Endothelial cell (in vitro differentiated cells): ENCODE results near the gene HOXB2. TPM values are rescaled to one million over a fixed set of nuclear protein-coding genes. Genes with fewer than 3 reads are reported as not detected.
A peak's percentile ranks its signal among the peaks of the same experiment; 100 is the strongest.

Source experiments
- DNase-seq: peaks from one replicate; pipeline ENCODE4 v3.0.0; 2021; ENCODE audit warnings: low spot score
- H3K27ac Mint-ChIP-seq: one replicate; pipeline ENCODE4 v1.8.0; 2021; ENCODE audit warnings: mixed read lengths, inconsistent platforms; ENCODE audit not compliant: unreplicated experiment
- H3K27me3 Mint-ChIP-seq: one replicate; pipeline ENCODE4 v1.8.0; 2021; ENCODE audit warnings: mild to moderate bottlenecking, moderate library complexity, mixed read lengths, inconsistent platforms; ENCODE audit not compliant: unreplicated experiment
- H3K36me3 Mint-ChIP-seq: one replicate; pipeline ENCODE4 v1.8.0; 2021; ENCODE audit warnings: mild to moderate bottlenecking, low read depth, mixed read lengths, inconsistent platforms; ENCODE audit not compliant: unreplicated experiment
- H3K4me1 Mint-ChIP-seq: one replicate; pipeline ENCODE4 v1.8.0; 2021; ENCODE audit warnings: mild to moderate bottlenecking, mixed read lengths, inconsistent platforms; ENCODE audit not compliant: unreplicated experiment
- H3K4me3 Mint-ChIP-seq: one replicate; pipeline ENCODE4 v1.8.0; 2021; ENCODE audit warnings: mild to moderate bottlenecking, mixed read lengths, inconsistent platforms; ENCODE audit not compliant: unreplicated experiment
- H3K9me3 Mint-ChIP-seq: one replicate; pipeline ENCODE4 v1.8.0; 2021; ENCODE audit warnings: mixed read lengths, inconsistent platforms; ENCODE audit not compliant: unreplicated experiment
- CTCF ChIP-seq: fragments of 200-600 bp; sonication (generic); IDR thresholded peaks from one replicate; pipeline ENCODE4 v1.5.0; 2021; ENCODE audit warnings: antibody characterized with exemption; ENCODE audit not compliant: unreplicated experiment
- total RNA-seq: library from RNA; stranded (reverse); fragmentation: NEBNext Ultra II Directional; extraction: Animal tissue kit (Norgen Biotek cat#: 25700); gene quantifications from one replicate; pipeline ENCODE4 v1.2.1, GENCODE V29; 2021; ENCODE audit not compliant: unreplicated experiment

Gene HOXB2
- total RNA-seq, 1 donor from 2014 or later, result 5.6 TPM

- no peak overlapping the region for H3K27ac Mint-ChIP-seq
- H3K9me3 Mint-ChIP-seq, result no peaks in the 10 kb centered on the region
- DNase-seq, result no peak
- TF ChIP-seq CTCF, result no peak
- H3K4me1 Mint-ChIP-seq, result peaks cover 65% of the 10 kb centered on the region
- peaks cover 44% of the 10 kb centered on the region for H3K27me3 Mint-ChIP-seq
- H3K36me3 Mint-ChIP-seq, result no peaks in the 10 kb centered on the region
- peak overlapping the region; percentile 56 for H3K4me3 Mint-ChIP-seq
Measured at GRCh38 chr17:48591255-48592056, 46.5 kb upstream of the HOXB2 start.

- H3K9me3 Mint-ChIP-seq, result no peaks in the 10 kb centered on the region
- peaks cover 46% of the 10 kb centered on the region for H3K27me3 Mint-ChIP-seq
- no peak overlapping the region for H3K4me3 Mint-ChIP-seq
Measured at GRCh38 chr17:48590607-48591161, 45.8 kb upstream of the HOXB2 start.

GRCh38 chr17:48589831-48590606, 45.1 kb upstream of the HOXB2 start, which contains the start of gene HOXB3:
Gene HOXB3, minus strand, starts transcription at chr17:48590241. Its CDS starts 37,767 bp downstream, at chr17:48552474.
- no peaks in the 10 kb centered on the region for H3K36me3 Mint-ChIP-seq
- no peaks in the 10 kb centered on the region for H3K9me3 Mint-ChIP-seq
- H3K4me1 Mint-ChIP-seq, result peaks cover 65% of the 10 kb centered on the region
- TF ChIP-seq CTCF, result no peak
- H3K4me3 Mint-ChIP-seq, result peak within 1 kb of the TSS; percentile 71
- H3K27ac Mint-ChIP-seq, result no peak within 1 kb of the TSS
- no peak for DNase-seq
- peaks cover 45% of the 10 kb centered on the region for H3K27me3 Mint-ChIP-seq

More at GRCh38 chr17:48590607-48591161, 45.8 kb upstream of the HOXB2 start:
- H3K36me3 Mint-ChIP-seq, result no peaks in the 10 kb centered on the region
- DNase-seq, result no peak
- TF ChIP-seq CTCF, result no peak
- H3K27ac Mint-ChIP-seq, result no peak overlapping the region
- peaks cover 67% of the 10 kb centered on the region for H3K4me1 Mint-ChIP-seq

GRCh38 chr17:48589060-48589830, 44.3 kb upstream of the HOXB2 start:
- no peak for DNase-seq
- H3K36me3 Mint-ChIP-seq, result no peaks in the 10 kb centered on the region
- H3K9me3 Mint-ChIP-seq, result no peaks in the 10 kb centered on the region
- H3K27me3 Mint-ChIP-seq, result peaks cover 51% of the 10 kb centered on the region
- peak overlapping the region; percentile 71 for H3K4me3 Mint-ChIP-seq
- TF ChIP-seq CTCF, result no peak
- H3K27ac Mint-ChIP-seq, result no peak overlapping the region
- H3K4me1 Mint-ChIP-seq, result peaks cover 61% of the 10 kb centered on the region
